ENCODE data around the gene PTPN23.

PTPN23 gene

DNA sequence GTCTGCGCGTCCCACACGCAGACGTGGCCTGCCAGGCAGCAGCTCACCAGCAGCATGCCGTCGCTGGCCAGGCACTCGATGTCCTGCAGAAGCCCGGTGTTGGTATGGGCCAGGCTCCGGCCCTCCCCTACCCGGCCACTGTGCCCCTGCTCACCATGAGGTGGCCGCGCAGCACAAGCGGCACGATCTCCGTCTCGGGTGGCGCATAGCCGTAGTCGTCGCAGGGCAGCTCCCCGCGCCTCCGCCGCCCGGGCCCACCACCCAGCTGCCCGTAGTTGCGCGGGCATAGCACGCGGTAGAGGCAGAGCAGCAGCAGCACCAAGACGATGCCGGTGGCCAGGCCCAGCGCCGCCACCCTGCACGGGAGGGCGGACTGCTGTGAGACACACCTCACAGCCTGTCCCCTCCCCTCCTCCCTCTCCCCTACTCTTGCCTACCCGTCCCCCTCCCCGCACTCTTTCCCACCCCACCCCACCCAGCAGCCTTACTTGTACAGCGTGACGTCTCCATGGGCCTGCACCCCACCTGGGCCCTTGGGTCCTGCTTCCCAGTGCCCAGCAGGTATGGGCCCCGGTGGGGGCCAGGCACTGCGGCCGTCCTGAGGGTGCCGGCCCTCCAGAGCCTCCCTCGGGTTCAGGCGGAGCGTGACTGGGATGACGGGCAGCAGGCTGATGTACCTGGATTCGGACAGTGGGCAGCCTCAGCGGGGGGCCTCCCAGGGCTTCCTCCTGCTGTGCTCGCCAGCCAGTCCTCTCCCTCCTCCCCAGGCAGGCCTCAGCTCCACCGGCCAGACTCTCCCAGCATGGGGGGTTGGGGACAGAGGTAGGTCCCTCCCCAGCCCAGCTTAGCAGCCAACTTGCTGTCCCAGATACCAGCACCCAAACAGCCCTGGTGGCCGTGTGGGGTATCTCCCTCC is 37.6 kb downstream of the PTPN23 start:
- peaks cover 21% of the 10 kb centered on the region for H3K4me1 Mint-ChIP-seq (ENCODE audit: low read depth)
- no peak overlapping the region for H3K4me3 Mint-ChIP-seq
- H3K9me3 Mint-ChIP-seq = no peaks in the 10 kb centered on the region
- H3K36me3 Mint-ChIP-seq (ENCODE audit: low read depth) = peaks cover 30% of the 10 kb centered on the region
- no peaks in the 10 kb centered on the region for H3K27me3 Mint-ChIP-seq
- no peak overlapping the region for H3K27ac Mint-ChIP-seq

DNA sequence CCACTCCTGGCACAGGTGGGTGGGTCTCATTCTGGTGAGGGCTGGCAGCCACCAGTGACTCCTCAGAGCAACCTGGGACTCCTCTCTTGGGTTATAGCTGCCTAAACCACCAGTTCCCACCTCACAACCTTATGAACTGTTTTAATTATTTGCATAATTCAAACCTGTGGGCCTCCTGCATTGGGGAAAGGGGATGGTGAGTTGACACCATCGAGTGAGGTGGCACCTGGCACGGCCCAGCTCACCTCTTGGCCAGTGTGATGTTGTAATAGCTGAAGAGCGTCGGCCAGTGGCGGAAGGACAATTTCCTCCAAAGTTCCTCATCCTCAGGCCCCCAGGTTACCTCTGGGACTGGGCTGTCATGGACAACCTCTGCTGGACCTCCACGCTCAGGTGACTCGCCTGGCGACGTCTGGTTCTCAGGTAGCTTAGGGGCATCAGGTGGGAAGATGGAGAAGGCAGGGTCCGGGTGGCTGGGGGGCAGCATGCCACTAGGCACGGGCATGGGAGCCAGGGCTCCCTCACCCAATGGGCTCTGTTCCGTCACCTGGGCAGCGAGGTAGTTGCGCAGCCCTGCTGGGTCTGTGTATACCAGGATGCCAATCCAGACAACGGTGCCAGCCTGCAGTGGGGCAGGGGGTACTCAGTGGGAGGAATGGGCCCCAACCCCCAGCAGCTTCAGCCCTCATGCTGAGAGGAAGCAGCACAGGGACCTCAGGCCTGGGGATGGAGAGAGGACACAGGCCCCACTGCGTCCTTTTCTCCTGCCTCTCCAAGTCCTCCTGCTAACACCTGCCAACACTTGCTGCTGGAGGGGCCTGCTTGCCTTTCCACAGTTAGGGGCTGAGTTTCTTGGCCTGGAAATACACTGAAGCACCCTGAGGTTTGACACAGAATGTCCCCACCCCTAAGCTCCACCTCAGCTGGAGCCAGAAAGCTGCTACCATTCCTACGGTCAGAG is 38.5 kb downstream of the PTPN23 start:
- H3K27ac Mint-ChIP-seq = peak overlapping the region; percentile 63
- peaks cover 30% of the 10 kb centered on the region for H3K36me3 Mint-ChIP-seq (ENCODE audit: low read depth)
- H3K4me1 Mint-ChIP-seq (ENCODE audit: low read depth) = peaks cover 21% of the 10 kb centered on the region
- H3K4me3 Mint-ChIP-seq = no peak overlapping the region
- H3K9me3 Mint-ChIP-seq = no peaks in the 10 kb centered on the region
- no peaks in the 10 kb centered on the region for H3K27me3 Mint-ChIP-seq

DNA sequence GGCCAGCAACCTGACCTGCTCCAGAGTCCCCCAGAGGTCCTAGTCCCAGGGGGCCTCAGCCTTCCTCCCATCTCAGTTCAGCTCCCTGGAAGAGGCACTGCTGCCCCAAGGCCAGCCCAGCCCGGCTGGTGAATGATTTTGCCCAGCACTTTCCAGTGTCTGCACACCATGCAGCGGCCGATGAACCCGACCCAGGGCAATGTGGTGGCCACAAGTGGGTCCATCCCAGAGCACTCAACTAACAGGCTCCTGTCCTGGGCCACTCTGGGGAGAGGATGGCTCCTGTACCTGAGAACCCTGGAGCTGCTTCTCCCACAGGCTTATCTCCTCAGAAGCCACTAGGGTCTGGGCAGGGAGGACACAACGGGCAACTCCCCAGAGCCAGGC is 39.2 kb downstream of the PTPN23 start:
- Mint-ChIP-seq H3K4me1 (ENCODE audit: low read depth) (peaks cover 21% of the 10 kb centered on the region), H3K36me3 (ENCODE audit: low read depth) (peaks cover 34% of the 10 kb centered on the region), H3K27ac (no peak overlapping the region), H3K9me3 (no peaks in the 10 kb centered on the region), H3K27me3 (no peaks in the 10 kb centered on the region), H3K4me3 (no peak overlapping the region)

DNA sequence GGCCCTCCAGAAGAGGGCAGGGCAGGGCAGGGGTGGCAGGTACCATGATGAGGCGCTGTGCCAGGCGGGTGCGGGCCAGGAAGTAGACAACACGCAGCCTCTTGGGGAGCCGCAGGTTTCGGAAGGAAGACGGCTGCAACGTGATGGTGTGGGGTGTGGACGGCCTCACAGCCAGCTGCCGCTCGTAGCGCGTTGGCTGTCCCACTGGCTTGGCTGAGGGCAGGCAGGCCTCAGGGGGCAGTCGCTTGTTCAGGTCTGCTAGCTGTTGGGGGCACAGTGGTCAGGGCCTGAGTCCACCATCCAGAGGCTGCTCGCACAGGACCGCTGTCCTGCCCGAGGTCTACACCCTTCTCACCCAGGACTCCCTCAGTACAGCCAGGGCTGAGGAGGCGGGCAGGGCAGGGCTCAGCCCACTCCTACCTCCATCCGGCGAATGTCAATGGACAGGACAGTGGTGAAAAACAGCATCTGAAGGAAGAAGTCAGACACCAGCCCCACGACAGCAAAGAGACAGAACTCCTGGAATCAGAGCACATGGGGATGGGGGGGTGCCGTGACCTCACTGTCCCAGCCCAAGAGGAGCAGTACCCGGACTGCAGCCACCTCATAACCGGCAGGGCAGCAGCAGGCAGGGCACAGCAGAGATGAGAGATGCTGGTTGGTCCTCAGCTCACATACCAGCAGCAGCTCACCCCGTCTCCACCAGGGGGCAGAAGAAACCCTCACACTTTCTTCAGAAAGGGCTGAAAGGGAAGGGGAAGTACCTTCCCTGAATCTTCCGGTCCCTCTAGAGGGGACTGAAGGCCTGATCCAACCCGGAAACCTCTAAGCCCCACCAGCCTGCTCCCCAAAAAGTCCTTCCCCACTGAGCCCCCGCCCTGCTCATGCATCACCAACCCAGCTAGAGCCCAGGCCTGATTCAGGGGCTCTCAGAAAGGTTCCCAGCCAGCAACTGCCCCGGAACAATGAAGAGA is 40.0 kb downstream of the PTPN23 start:
- Mint-ChIP-seq H3K4me3 (peak overlapping the region; percentile 58), H3K4me1 (ENCODE audit: low read depth) (peaks cover 21% of the 10 kb centered on the region), H3K36me3 (ENCODE audit: low read depth) (peaks cover 31% of the 10 kb centered on the region), H3K9me3 (no peaks in the 10 kb centered on the region), H3K27me3 (no peaks in the 10 kb centered on the region), H3K27ac (peak overlapping the region; percentile 99)

DNA sequence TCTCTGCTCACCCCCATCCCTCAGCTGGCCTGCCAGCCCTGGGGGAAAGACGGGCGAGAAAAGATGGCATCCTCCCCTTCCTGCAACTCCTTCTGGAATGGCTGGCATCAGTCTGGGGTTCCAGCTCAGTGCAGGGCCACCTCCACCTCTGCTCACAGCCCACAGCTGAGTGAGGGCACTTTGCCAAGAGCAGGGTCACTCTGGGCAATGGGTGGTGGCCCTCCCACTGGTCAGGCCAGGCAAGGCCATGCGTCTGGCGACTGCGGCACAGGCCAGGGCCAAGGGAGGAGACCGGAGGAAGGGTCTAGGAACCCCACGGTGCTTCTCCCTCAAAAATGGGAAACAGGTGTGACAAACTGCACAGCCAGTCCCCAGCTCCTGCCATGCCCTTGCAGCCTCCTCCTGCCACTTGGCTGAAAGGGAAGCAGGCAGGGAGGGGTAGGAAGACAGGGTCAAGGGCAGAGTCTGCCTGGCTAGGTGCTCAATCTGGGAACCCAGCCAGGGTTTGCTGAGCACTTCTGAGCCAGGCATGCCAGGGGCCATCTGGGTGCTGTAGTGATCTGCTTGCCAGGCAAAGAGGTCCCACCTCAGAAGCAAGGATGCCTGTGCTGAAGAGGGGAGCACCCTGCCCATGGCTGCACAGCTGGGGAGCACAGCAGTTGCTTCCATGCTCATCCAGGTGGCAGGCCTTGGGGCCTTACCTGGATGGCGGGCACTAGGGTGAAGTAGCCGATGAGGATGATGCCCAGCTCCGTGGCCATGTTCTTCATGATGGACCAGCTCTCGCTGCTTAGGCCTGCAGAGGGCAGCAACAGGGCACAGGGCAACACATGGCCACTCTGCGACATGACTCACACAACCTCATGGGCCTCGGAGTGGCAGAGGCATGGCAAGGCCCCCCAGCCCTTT is 41.2 kb downstream of the PTPN23 start:
- no peaks in the 10 kb centered on the region for H3K27me3 Mint-ChIP-seq
- H3K27ac Mint-ChIP-seq = peak overlapping the region; percentile 99
- peak overlapping the region; percentile 8 for H3K4me3 Mint-ChIP-seq
- peaks cover 21% of the 10 kb centered on the region for H3K36me3 Mint-ChIP-seq (ENCODE audit: low read depth)
- H3K4me1 Mint-ChIP-seq (ENCODE audit: low read depth) = peaks cover 21% of the 10 kb centered on the region
- H3K9me3 Mint-ChIP-seq = no peaks in the 10 kb centered on the region

DNA sequence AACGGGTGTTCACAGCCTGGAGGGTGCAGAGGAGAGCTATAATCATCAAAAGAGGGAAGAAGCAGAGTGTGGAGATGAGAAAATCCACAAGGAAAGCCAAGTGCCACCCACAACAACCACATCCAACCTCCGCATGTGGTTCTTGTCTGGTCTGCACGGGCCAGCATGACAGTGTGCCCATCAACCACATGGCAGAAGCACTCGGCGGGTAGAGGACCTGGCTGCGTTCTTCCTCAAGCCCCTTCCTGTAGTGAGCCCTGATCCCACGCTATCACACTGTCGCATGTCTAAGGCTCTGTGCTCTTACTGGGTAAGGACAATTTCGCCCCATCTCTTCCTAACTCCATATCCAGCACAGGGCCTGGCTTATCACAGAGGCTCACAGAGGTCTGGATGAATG is 41.9 kb downstream of the PTPN23 start:
- peaks cover 21% of the 10 kb centered on the region for H3K4me1 Mint-ChIP-seq (ENCODE audit: low read depth)
- H3K9me3 Mint-ChIP-seq = no peaks in the 10 kb centered on the region
- peak overlapping the region; percentile 8 for H3K4me3 Mint-ChIP-seq
- H3K27ac Mint-ChIP-seq = peak overlapping the region; percentile 90
- peaks cover 21% of the 10 kb centered on the region for H3K36me3 Mint-ChIP-seq (ENCODE audit: low read depth)
- H3K27me3 Mint-ChIP-seq = no peaks in the 10 kb centered on the region

DNA sequence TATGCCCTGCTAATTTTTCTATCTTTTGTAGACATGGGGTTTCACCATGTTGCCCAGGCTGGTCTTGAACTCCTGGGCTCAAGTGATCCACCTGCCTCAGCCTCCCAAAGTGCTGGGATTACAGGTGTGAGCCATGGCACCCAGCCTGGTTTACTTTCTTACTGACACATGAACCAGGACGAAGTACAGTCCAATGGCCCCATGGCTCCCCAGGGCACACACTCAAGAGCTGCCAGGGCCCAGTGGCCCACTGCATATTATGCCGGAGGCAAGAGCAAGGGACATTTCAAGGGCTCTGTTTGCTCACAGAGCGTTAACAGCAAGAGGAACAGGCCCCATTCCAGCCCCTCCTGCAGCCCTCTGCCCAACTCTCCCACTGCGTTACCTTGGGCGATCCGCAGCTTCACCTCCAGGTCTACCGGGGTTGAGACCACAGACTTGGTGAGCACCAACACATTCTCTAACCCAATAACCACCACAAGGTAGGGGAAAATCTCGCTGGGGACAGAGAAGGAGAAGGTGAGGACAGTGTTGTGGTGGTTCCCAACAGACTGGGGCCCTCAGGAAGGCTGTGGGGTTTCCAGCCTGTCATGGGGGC is 42.8 kb downstream of the PTPN23 start:
- no peak overlapping the region for H3K4me3 Mint-ChIP-seq
- peaks cover 21% of the 10 kb centered on the region for H3K4me1 Mint-ChIP-seq (ENCODE audit: low read depth)
- H3K36me3 Mint-ChIP-seq (ENCODE audit: low read depth) = peaks cover 21% of the 10 kb centered on the region
- H3K27me3 Mint-ChIP-seq = no peaks in the 10 kb centered on the region
- peak overlapping the region; percentile 11 for H3K27ac Mint-ChIP-seq
- H3K9me3 Mint-ChIP-seq = no peaks in the 10 kb centered on the region

DNA sequence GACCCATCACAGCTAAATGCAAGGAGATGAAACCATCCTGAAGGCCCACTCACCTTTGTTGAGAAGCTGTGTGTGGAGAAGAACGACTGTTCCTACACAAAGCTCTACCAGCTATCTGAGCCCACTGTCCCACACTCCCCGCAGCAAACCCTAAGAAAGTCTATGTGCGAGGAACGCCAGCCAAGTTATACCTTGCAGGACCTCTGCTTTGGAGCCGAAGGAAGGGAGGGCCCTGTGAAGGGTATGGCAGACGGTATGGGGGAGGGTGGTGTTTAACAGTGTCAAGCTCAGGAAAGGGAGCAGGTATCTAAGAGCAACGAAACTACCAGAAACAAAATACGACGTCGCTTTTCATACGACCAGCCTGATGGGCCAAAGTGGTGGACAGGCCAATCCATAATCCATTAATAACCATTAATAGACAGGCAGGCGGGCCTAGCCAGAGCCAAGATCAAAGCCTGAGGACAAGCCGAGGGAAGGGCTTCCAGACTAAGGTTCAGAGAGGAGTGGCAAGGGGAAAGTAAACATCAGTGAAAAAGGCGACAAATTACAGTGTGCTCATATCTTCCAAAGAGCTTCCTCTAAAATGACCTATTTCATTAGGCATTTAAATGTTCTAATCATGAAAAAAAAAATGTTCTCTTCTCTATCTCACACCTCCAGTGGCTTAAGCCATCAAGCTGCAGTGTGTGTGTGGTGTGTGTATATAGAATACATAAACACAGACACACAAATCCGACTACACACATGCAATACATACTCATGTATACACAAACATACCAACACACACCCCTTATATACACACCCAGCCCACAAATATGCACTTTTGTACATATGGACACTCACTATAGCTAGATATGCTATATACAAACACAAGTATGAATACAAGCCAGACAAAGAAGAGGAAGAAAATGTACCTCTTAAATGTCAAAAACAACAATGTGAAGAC is 43.9 kb downstream of the PTPN23 start:
- H3K27me3 Mint-ChIP-seq = no peaks in the 10 kb centered on the region
- no peaks in the 10 kb centered on the region for H3K9me3 Mint-ChIP-seq
- peaks cover 19% of the 10 kb centered on the region for H3K36me3 Mint-ChIP-seq (ENCODE audit: low read depth)
- H3K27ac Mint-ChIP-seq = no peak overlapping the region
- H3K4me1 Mint-ChIP-seq (ENCODE audit: low read depth) = peaks cover 21% of the 10 kb centered on the region
- no peak overlapping the region for H3K4me3 Mint-ChIP-seq

DNA sequence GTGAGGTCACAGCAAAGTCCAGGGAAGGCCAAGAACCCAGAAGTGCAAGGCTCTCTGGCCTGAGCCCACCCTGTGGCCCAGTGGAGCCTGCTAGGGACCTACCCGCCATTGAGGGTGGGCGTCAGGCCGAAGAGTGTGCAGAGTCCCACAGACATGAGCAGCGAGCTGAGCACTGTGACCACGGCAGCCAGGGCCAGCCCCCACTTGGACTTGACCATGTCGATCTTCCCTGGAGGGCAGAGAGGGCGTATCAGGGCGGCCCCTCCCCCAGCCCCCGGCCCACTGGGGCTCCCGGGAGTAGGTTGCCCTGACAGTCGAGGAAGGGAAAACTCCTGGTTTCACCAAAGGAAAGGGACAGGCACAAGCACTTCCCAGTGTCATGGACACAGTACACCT is 44.6 kb downstream of the PTPN23 start:
- no peak overlapping the region for H3K4me3 Mint-ChIP-seq
- H3K4me1 Mint-ChIP-seq (ENCODE audit: low read depth) = peaks cover 21% of the 10 kb centered on the region
- peaks cover 22% of the 10 kb centered on the region for H3K36me3 Mint-ChIP-seq (ENCODE audit: low read depth)

DNA sequence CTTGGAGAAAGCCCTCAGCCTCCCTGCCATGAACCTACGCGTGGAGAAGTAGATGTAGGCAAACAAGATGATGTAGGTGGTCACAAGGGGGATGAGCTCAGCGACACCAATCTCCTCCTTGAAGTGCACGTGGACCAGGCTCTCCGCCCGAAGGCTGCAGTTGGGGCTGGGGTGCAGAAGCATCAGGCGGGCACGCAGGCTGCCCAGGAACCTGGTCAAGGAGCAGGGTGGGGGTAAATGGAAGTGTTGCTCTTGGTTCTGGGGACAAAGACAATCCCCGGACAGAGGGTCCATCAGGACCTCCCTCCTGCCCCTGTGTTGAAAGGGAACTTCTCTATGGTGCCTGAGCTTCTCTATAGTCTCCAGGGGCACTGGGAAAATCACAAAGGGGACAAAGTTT is 45.1 kb downstream of the PTPN23 start:
- H3K36me3 Mint-ChIP-seq (ENCODE audit: low read depth) = peaks cover 22% of the 10 kb centered on the region

More for the DNA sequence above, 44.6 kb downstream of the PTPN23 start:
- no peak overlapping the region for H3K27ac Mint-ChIP-seq
- no peaks in the 10 kb centered on the region for H3K9me3 Mint-ChIP-seq
- no peaks in the 10 kb centered on the region for H3K27me3 Mint-ChIP-seq

DNA sequence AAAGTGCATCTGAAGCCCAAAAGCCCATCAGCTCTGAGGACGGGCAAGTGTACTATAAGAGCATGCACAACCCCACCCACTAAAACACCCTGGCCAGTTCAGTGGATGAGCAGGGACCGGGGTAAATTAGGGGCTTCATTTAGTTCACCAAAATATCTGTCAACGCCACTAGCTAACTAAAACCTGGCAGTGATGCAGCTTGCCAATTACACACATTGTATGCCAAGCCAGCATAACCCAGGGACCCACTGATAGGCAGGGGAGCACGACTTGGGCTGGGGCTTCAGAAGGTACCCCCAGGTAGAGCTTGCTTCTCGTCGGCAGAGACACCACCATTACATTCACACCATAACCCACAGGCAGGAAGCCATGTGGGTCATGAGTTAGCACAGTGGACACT is 47.0 kb downstream of the PTPN23 start:
- Mint-ChIP-seq H3K4me3 (no peak overlapping the region), H3K27me3 (no peaks in the 10 kb centered on the region), H3K36me3 (ENCODE audit: low read depth) (peaks cover 21% of the 10 kb centered on the region), H3K27ac (no peak overlapping the region), H3K9me3 (no peaks in the 10 kb centered on the region), H3K4me1 (ENCODE audit: low read depth) (peaks cover 2% of the 10 kb centered on the region)

More for the DNA sequence above, 45.1 kb downstream of the PTPN23 start:
- H3K9me3 Mint-ChIP-seq = no peaks in the 10 kb centered on the region
- H3K27me3 Mint-ChIP-seq = no peaks in the 10 kb centered on the region
- no peak overlapping the region for H3K27ac Mint-ChIP-seq
- no peak overlapping the region for H3K4me3 Mint-ChIP-seq
- H3K4me1 Mint-ChIP-seq (ENCODE audit: low read depth) = peaks cover 18% of the 10 kb centered on the region

DNA sequence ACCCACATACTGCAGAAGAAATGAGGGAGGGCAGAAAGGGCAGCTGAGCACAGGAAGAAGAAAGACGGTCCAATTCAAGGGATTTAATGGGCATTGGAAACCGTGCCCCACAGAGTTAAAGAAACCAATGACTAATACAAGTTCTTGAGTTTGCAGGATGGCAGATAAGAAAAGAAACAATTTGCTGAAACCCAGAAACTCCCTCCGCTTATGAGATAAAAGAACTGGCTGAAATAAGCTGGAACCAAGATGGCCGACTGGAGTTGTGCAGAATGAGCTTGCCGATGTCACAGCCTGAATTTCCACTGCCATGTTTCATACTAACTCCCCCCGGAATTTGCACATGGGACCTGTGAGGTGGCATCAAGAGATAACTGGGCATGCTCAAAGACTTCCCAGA is 47.8 kb downstream of the PTPN23 start:
- H3K4me3 Mint-ChIP-seq = no peak overlapping the region
- H3K27ac Mint-ChIP-seq = peak overlapping the region; percentile 52
- H3K4me1 Mint-ChIP-seq (ENCODE audit: low read depth) = no peaks in the 10 kb centered on the region
- H3K36me3 Mint-ChIP-seq (ENCODE audit: low read depth) = peaks cover 27% of the 10 kb centered on the region
- no peaks in the 10 kb centered on the region for H3K9me3 Mint-ChIP-seq
- H3K27me3 Mint-ChIP-seq = no peaks in the 10 kb centered on the region
